Naive thymus-derived CD4-positive, alpha-beta T cell (primary cell): ENCODE measurements around the gene LRG1. TPM values are rescaled to one million over a fixed set of nuclear protein-coding genes. Genes with fewer than 3 reads are reported as not detected.
A peak's percentile ranks its signal among the peaks of the same experiment; 100 is the strongest.

Experiments
- ATAC-seq: fragments of 150-1000 bp; cut with Tn5 transposase; 2 replicates; pipeline ENCODE4 v1.10.0; 2021; ENCODE audit warnings: mild to moderate bottlenecking, moderate library complexity
- CTCF ChIA-PET: fragments of 350-600 bp; sonication (Branson Sonifier 250); formaldehyde crosslinking; loops from one replicate; lab custom pipeline; 2021; ENCODE audit warnings: antibody characterized with exemption; lab: Charles Lee
- POLR2A ChIA-PET: fragments of 350-600 bp; sonication (Branson Sonifier 250); formaldehyde crosslinking; loops from one replicate; lab custom pipeline; 2021; ENCODE audit warnings: antibody characterized with exemption, inconsistent platforms; lab: Charles Lee
- DNase-seq, 9 donors: peaks; one replicate each; pipeline versions ENCODE4 v3.0.0 to v3.0.0-alpha.2; 2020 to 2022; ENCODE audit warnings: mixed read lengths in 1 of 9
- H3K27ac ChIP-seq: one replicate; pipeline ENCODE4 v1.7.0; 2013; ENCODE audit warnings: mild to moderate bottlenecking, low read depth, low read length, moderate library complexity
- H3K27me3 ChIP-seq, 2 donors: one replicate each; pipeline ENCODE4 v1.7.0; 2013; ENCODE audit warnings: low read length in 2 of 2, mild to moderate bottlenecking in 2 of 2, moderate library complexity in 2 of 2; ENCODE audit not compliant: control insufficient read depth in 2 of 2, insufficient read depth in 2 of 2
- H3K36me3 ChIP-seq, 3 experiments: 1 replicate in 2 of 3; 2 replicates in 1 of 3; pipeline ENCODE4 v1.7.0; 2013; ENCODE audit warnings: low read length in 3 of 3, mild to moderate bottlenecking in 3 of 3, moderate library complexity in 1 of 3; ENCODE audit not compliant: insufficient read depth in 3 of 3, control insufficient read depth in 2 of 3
- H3K4me1 ChIP-seq, 2 donors: one replicate each; pipeline ENCODE4 v1.7.0; 2013; ENCODE audit warnings: low read length in 2 of 2, mild to moderate bottlenecking in 2 of 2, moderate library complexity in 1 of 2; ENCODE audit not compliant: control insufficient read depth in 2 of 2, insufficient read depth in 2 of 2
- H3K4me3 ChIP-seq: 2 replicates; pipeline ENCODE4 v1.7.0; 2013; ENCODE audit warnings: mild to moderate bottlenecking, low read length
- H3K9me3 ChIP-seq, 3 experiments: 1 replicate in 2 of 3; 2 replicates in 1 of 3; pipeline ENCODE4 v1.7.0; 2013; ENCODE audit warnings: low read length in 3 of 3; ENCODE audit not compliant: control insufficient read depth in 2 of 3
- H3K27ac Mint-ChIP-seq, 9 donors: one replicate each; pipeline ENCODE4 v1.8.0; 2020 to 2022; ENCODE audit warnings: mixed read lengths in 9 of 9, mild to moderate bottlenecking in 8 of 9, moderate library complexity in 5 of 9, inconsistent platforms in 2 of 9
- H3K27me3 Mint-ChIP-seq, 5 donors: one replicate each; pipeline ENCODE4 v1.8.0; 2021 to 2022; ENCODE audit warnings: mixed read lengths in 5 of 5, mild to moderate bottlenecking in 1 of 5
- H3K36me3 Mint-ChIP-seq, 5 donors: one replicate each; pipeline ENCODE4 v1.8.0; 2020 to 2022; ENCODE audit warnings: mixed read lengths in 5 of 5, mild to moderate bottlenecking in 3 of 5, inconsistent platforms in 1 of 5
- H3K4me1 Mint-ChIP-seq, 7 donors: one replicate each; pipeline ENCODE4 v1.8.0; 2020 to 2022; ENCODE audit warnings: mixed read lengths in 7 of 7, mild to moderate bottlenecking in 3 of 7, inconsistent platforms in 1 of 7
- H3K4me3 Mint-ChIP-seq, 10 donors: one replicate each; pipeline ENCODE4 v1.8.0; 2020 to 2022; ENCODE audit warnings: mild to moderate bottlenecking in 10 of 10, mixed read lengths in 10 of 10, moderate library complexity in 6 of 10, inconsistent platforms in 2 of 10
- H3K9me3 Mint-ChIP-seq, 11 donors: one replicate each; pipeline ENCODE4 v1.8.0; 2020 to 2022; ENCODE audit warnings: mixed read lengths in 11 of 11, mild to moderate bottlenecking in 4 of 11, inconsistent platforms in 1 of 11, moderate library complexity in 1 of 11
- intact Hi-C, 2 donors: fragments of 100-400 bp; cut with micrococcal nuclease; formaldehyde crosslinking; loops; one replicate each; pipeline ENCODE4 v1.15.1; 2023
- polyA plus RNA-seq, 2 donors: library from polyadenylated mRNA; unstranded; fragments of 300-500 nt; fragmentation: Illumina TruSeq; gene quantifications; one replicate each; pipeline ENCODE4 v1.2.3, GENCODE V29; 2021
- total RNA-seq, 6 experiments: library from RNA in 5 of 6; stranded (reverse) in 5 of 6; gene quantifications; 1 replicate in 5 of 6; 2 replicates in 1 of 6; pipeline ENCODE4 v1.2.3 and lab custom pipeline; 2021 to 2026

Gene LRG1
- total and polyA plus RNA-seq, 7 experiments from 2014 or later = 0.06 to 1.6 (median 0.50) TPM; not detected in 3

DNA sequence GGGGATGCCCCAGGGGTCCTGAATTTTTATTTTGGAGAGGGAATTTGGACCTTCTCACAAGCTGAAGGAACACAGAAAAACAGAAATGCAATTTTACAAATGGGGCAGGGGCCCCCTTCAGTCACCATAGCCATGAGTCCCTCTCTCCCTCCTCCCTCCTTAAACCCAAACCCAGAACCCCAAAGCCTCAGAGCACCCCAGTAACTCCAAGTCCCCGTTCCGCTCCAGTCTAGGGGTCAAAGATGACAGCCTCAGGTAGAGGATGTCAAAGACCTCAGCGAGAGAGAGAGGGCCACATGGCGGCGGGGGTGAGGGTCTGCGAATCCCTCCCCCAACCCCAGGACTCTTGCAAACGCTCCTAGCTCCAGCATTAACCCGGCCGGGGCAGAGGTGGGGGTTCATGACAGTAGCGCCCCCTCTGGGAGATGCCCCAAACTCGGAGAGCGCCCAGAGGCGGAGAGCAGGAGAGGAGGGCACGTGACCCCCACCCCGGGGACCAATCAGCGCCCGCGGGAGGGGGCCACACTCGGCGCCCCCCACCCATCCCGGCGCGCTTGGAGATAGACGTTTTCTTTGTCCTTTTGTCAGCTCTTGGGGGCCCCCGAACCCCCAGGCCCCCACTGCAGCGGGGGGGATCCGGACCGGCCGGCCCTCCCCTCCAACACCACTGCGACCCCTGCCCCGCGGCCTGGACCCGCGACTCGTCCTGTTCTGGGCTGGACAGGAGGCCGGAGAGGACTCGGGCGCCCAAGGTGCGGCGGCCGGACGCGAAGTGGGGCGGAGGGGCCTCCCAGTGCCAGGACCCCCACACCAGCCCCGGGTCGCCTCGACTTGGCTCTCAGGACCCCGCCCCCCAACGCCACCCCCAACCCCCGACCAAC, 40.4 kb upstream of the LRG1 start:
- intact Hi-C loops = no loop called here
- Histone ChIP-seq H3K9me3 (no peaks in the 10 kb centered on the region), H3K36me3 (no peaks in the 10 kb centered on the region), H3K4me1 (no peaks in the 10 kb centered on the region), H3K4me3 (no peak overlapping the region), H3K27me3 (peaks cover 0 to 7% of the 10 kb centered on the region in 2 donors), H3K27ac (no peak overlapping the region)
- DNase-seq = no peak
- Mint-ChIP-seq H3K4me3 (peak overlapping the region in 2 of 10 donors; percentile 19 to 64), H3K4me1 (peaks cover 6 to 13% (median 9%) of the 10 kb centered on the region in 7 donors), H3K36me3 (peaks cover 0 to 6% (median 0%) of the 10 kb centered on the region in 5 donors), H3K27me3 (peaks cover 46 to 61% (median 57%) of the 10 kb centered on the region in 5 donors), H3K27ac (no peak overlapping the region), H3K9me3 (peaks cover 0 to 4% (median 0%) of the 10 kb centered on the region in 11 donors)
- POLR2A ChIA-PET = no interaction called here
- no peak for ATAC-seq
- CTCF ChIA-PET = no interaction called here

DNA sequence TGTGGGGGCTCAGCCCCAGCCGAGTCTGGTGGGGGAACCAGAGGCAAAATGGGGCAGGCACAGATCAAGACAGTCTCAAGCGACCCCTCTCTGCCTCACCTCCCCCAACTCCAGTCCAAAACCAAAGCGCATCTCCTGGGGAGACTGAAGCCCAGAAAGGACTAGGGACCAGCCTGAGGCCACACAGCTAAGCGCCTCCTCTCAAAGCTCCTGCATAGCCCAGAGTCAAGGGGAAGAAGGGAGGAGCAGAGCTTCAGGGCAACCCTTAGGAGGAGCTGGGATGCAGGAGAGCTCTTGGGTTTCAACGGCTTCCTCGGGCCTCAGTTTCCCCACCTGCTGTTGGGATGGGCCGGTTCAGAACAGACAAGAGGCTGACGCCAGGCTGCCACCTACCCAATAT, 39.6 kb upstream of the LRG1 start:
- intact Hi-C loops = loop anchor here (5.0 kb wide), 1 partner anchor 213 kb away; the partner anchor contains the start of gene FEM1A (in 2 of the 2)

DNA sequence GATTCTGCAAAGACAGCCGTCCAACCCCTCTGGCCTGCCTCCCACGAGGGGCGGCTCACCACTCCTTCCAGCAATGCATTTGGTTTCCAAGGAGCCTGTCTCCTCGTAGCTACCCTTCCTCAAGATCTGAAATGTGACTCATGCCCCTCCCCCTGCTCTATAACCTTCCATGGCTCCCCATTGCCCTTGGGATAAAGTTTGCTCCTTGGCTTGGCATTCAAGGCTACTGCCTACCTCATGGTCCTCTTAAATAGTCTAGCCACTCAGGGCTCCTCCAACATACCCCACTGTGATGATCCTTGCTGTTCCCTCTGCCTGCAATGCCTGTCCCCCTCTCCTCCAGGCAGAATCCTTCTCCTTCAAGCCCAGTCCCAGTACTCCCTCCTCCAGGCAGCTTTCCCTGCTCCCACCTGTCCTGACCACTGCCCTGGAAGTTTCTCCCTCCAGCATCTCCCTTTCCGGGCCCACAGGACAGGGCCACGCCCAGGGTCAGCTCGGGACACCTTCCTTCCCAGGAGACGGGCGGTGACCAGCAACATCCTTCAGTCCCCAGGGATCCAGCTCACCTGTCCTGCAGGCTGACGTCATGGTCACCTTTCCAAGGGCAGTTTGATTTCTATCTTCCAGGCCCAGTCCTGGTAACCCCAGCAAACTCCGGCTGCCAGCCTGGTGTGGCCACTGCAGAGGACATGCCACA, 38.9 kb upstream of the LRG1 start:
- Histone ChIP-seq H3K27ac (no peak overlapping the region), H3K36me3 (no peaks in the 10 kb centered on the region), H3K27me3 (no peaks in the 10 kb centered on the region), H3K4me3 (no peak overlapping the region), H3K9me3 (no peaks in the 10 kb centered on the region), H3K4me1 (no peaks in the 10 kb centered on the region)
- ChIA-PET CTCF (interaction anchor here (1.0 kb wide), 1 partner anchor 57 kb away, joined by 3 read pairs; no protein-coding TSS in a partner anchor), POLR2A (no interaction called here)
- H3K4me3 Mint-ChIP-seq = no peak overlapping the region
- no peak for DNase-seq
- no peak for ATAC-seq
- peak overlapping the region in 1 of 9 donors; percentile 54 for H3K27ac Mint-ChIP-seq
- H3K9me3 Mint-ChIP-seq = peaks cover 0 to 4% (median 0%) of the 10 kb centered on the region in 11 donors
- H3K36me3 Mint-ChIP-seq = peaks cover 0 to 6% (median 0%) of the 10 kb centered on the region in 5 donors
- peaks cover 42 to 68% (median 60%) of the 10 kb centered on the region in 5 donors for H3K27me3 Mint-ChIP-seq
- intact Hi-C loops = loop anchor here (5.0 kb wide), 1 partner anchor 214 kb away; the partner anchor contains the start of gene FEM1A (in 2 of the 2)
- H3K4me1 Mint-ChIP-seq = peaks cover 6 to 10% (median 9%) of the 10 kb centered on the region in 7 donors

More for the DNA sequence above, 39.6 kb upstream of the LRG1 start:
- peaks cover 42 to 65% (median 57%) of the 10 kb centered on the region in 5 donors for H3K27me3 Mint-ChIP-seq
- H3K4me3 Mint-ChIP-seq = peak overlapping the region in 1 of 10 donors; percentile 52
- H3K36me3 ChIP-seq = no peaks in the 10 kb centered on the region
- H3K4me3 ChIP-seq = no peak overlapping the region
- H3K27me3 ChIP-seq = peaks cover 0 to under 1% of the 10 kb centered on the region in 2 donors
- H3K4me1 ChIP-seq = no peaks in the 10 kb centered on the region
- H3K9me3 Mint-ChIP-seq = peaks cover 0 to 4% (median 0%) of the 10 kb centered on the region in 11 donors
- no peak overlapping the region for H3K27ac ChIP-seq
- no peak overlapping the region for H3K27ac Mint-ChIP-seq
- peaks cover 0 to 6% (median 0%) of the 10 kb centered on the region in 5 donors for H3K36me3 Mint-ChIP-seq
- CTCF ChIA-PET = interaction anchor here (1.0 kb wide), 1 partner anchor 57 kb away, joined by 3 read pairs; no protein-coding TSS in a partner anchor
- DNase-seq (no peak), ATAC-seq (no peak)
- POLR2A ChIA-PET = no interaction called here
- H3K9me3 ChIP-seq = no peaks in the 10 kb centered on the region
- peaks cover 6 to 10% (median 9%) of the 10 kb centered on the region in 7 donors for H3K4me1 Mint-ChIP-seq

DNA sequence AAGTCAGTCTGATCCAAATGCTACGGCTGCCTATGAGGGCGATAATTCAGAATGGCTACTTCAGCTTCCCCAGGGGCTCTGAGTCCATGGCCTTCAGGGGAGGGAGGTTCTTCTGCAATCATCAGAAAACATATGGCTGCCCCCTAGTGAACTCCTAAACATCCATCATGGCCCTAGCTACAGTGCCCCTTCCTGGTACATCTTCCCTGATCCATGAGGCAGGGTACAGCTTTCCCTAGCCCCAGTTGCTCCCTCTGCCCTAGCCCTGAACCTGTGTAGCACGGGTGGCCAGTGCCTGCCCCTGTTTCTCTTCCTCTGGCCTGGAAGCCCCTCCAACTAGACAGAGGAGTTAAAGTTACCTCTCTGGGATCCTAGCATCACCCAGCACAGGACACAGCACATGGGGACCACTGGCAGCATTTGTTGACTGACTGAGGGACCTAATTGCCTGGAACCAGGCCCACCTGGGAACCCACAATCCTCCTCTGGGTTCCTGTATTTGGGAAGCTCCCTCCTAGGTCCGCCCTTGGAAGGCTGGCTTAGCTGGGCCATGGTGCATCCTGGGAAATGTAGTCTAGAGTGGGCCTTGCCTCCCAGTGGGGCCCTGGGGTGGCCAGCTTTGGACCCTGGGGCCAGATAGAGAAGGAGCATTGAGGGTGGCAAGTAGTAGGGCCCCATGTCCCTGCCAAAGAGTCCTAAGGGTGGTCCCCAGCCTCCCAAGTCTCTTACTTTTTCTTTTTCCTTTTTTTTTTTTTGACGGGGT, 37.4 kb upstream of the LRG1 start:
- Mint-ChIP-seq H3K4me3 (no peak overlapping the region), H3K36me3 (peaks cover 0 to 6% (median 0%) of the 10 kb centered on the region in 5 donors), H3K9me3 (peaks cover 0 to 4% (median 0%) of the 10 kb centered on the region in 11 donors), H3K27ac (no peak overlapping the region), H3K27me3 (peaks cover 34 to 62% (median 49%) of the 10 kb centered on the region in 5 donors), H3K4me1 (peaks cover 4 to 6% (median 5%) of the 10 kb centered on the region in 7 donors)
- Histone ChIP-seq H3K4me3 (no peak overlapping the region), H3K36me3 (no peaks in the 10 kb centered on the region), H3K4me1 (no peaks in the 10 kb centered on the region), H3K27me3 (no peaks in the 10 kb centered on the region), H3K9me3 (no peaks in the 10 kb centered on the region), H3K27ac (no peak overlapping the region)
- ChIA-PET POLR2A (interaction anchor here (1.5 kb wide), 1 partner anchor 56 kb away, joined by 4 read pairs; no protein-coding TSS in a partner anchor), CTCF (interaction anchor here (0.9 to 2.7 kb wide), 4 partner anchors 8 to 59 kb away, joined by 3 to 29 read pairs (median 8); no protein-coding TSS in a partner anchor)
- ATAC-seq = no peak
- intact Hi-C loops = loop anchor here (5.0 kb wide), 1 partner anchor 215 kb away; the partner anchor contains the start of gene FEM1A (in 2 of the 2)
- DNase-seq = no peak

DNA sequence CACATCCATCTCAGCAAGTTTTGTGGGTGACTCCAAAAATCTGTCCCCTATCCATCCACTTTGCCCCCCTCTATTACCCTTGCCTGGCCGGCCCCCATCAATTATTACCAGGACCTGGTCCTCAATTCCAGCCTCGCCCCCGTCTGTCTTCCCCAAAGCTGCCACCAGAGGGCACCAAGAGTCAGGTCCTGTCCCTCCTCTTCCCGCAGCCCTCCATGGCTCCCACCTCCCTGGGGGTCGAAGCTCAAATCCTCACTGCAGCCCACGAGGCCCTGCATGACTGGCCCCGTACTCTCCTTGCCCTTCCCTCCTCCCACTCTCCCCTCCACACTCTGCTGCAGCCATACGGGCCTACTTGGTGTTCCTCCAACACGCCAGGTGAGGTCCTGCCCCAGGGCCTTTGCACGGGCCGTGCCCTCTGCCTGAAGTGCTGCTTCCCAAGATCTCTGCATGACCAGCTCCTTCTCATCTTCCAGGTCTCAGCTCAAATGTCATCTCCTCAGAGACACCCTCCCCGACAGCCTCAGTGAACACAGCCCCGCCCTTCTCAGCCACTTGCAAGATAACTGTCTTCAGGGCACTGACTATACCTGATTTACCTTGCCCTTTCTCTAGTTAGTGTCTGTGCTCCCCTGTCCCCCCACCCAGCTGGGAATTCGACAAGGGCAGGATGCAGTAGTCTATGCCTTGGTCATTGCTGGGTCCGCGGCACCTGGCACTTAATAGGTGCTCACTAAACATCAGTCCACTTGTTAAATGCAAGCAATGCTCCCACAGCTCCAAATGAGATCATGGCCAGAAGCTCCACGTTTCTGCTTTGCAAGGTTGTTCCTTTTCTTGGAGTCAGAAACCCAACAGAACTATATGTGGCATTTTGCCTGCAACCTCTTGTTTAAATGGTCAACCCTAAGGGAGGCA, 36.4 kb upstream of the LRG1 start:
- POLR2A ChIA-PET = interaction anchor here (1.5 kb wide), 1 partner anchor 57 kb away, joined by 4 read pairs; no protein-coding TSS in a partner anchor
- Mint-ChIP-seq H3K27ac (peak overlapping the region in 1 of 9 donors; percentile 41), H3K36me3 (peaks cover 0 to 6% (median 0%) of the 10 kb centered on the region in 5 donors), H3K27me3 (peaks cover 29 to 56% (median 45%) of the 10 kb centered on the region in 5 donors), H3K4me1 (peaks cover 0 to 3% (median 0%) of the 10 kb centered on the region in 7 donors), H3K4me3 (no peak overlapping the region), H3K9me3 (peaks cover 0 to 4% (median 0%) of the 10 kb centered on the region in 11 donors)
- Histone ChIP-seq H3K9me3 (no peaks in the 10 kb centered on the region), H3K4me3 (no peak overlapping the region), H3K27me3 (no peaks in the 10 kb centered on the region), H3K36me3 (no peaks in the 10 kb centered on the region), H3K4me1 (no peaks in the 10 kb centered on the region), H3K27ac (no peak overlapping the region)
- intact Hi-C loops = loop anchor here (1.0 to 5.0 kb wide), 2 partner anchors 60 to 216 kb away; partner anchors contain the start of gene FEM1A (in 2 of the 2)
- ATAC-seq = peak; percentile 67
- DNase-seq = peak; percentile 20 to 75 (median 56)
- CTCF ChIA-PET = interaction anchor here (0.5 to 2.7 kb wide), 9 partner anchors 9 to 1691 kb away, joined by 3 to 29 read pairs (median 4); no protein-coding TSS in a partner anchor
